Motor neuron (in vitro differentiated cells): ENCODE measurements around the gene SYNJ2BP. TPM values are rescaled to one million over a fixed set of nuclear protein-coding genes. Genes with fewer than 3 reads are reported as not detected.
A peak's percentile ranks its signal among the peaks of the same experiment; 100 is the strongest.
"Not testable (repeated sequence)": the region's sequence is repeated elsewhere in the genome, so short reads cannot be mapped to it uniquely, and the experiment has no call there.

Source experiments
- ATAC-seq, 8 experiments: fragments of 200-7000 bp; cut with Tn5 transposase; replicated peaks in 6 of 8; 2 replicates each; pipeline ENCODE4 v1.8.0; 2021; ENCODE audit warnings: mild to moderate bottlenecking in 8 of 8, moderate library complexity in 8 of 8
- H3K27ac ChIP-seq, 2 donors: fragments of 250-450 bp; sonication (Bioruptor Pico); 2 replicates each; pipeline ENCODE4 v1.9.0; 2021; ENCODE audit warnings: antibody characterized with exemption in 2 of 2, mild to moderate bottlenecking in 2 of 2, moderate library complexity in 1 of 2
- H3K4me1 ChIP-seq, 2 donors: fragments of 250-450 bp; sonication (Bioruptor Pico); replicated peaks in 1 of 2; 2 replicates each; pipeline ENCODE4 v1.6.1; 2021; ENCODE audit warnings: antibody characterized with exemption in 2 of 2, mild to moderate bottlenecking in 2 of 2, moderate library complexity in 1 of 2
- H3K4me3 ChIP-seq, 5 donors: fragments of 250-450 bp; sonication (Bioruptor Pico); 2 replicates each; pipeline ENCODE4 v1.9.0; 2021; ENCODE audit warnings: antibody characterized with exemption in 5 of 5, mild to moderate bottlenecking in 5 of 5, moderate library complexity in 4 of 5
- WGBS, 10 experiments: fragments of 450-650 bp; shearing (Covaris generic); methylation state at CpG; one replicate each; pipeline ENCODE4 v1.0.0; 2022; 5-methylcytosine and 5-hydroxymethylcytosine counted together
- in situ Hi-C, 9 experiments: fragments of 400-800 bp; cut with MboI; loops; one replicate each; pipeline ENCODE4 v1.15.0; 2021; ENCODE audit warnings: low sequenced_read_pairs in 9 of 9, low pct_unique_long_range_greater_than_20kb in 2 of 9; ENCODE audit not compliant: unreplicated experiment in 9 of 9
- total RNA-seq, 8 experiments: library from RNA; unstranded; fragments of 300-600 nt; gene quantifications; 2 replicates each; pipeline versions ENCODE4 v1.2.3 to v1.2.4, GENCODE V29; 2022

The SYNJ2BP gene
- total RNA-seq, 8 experiments from 2014 or later: 14.2 to 27.2 (median 19.8) TPM

DNA sequence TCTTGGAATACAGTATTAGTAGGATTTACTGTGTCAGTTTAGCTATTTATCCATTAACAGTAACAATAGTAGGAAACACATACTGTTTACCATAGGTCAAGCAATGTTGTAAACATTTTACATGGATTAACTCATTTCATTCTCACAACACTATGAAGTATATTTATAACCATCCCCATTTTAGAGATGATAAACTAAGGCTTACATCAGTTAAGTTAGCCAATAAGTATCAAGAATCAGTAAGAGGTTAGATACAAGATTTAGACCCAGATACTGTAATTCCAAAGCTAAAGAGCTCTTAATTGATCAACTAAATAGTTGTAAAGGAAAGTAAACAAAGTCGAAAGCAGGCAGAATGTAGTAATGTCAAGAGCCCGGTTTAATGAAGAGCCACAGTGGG is 1.1 kb downstream of the SYNJ2BP start:
- in situ Hi-C loops: no loop called here
- no peak for ATAC-seq
- whole genome bisulfite sequencing, 10 experiments: 0 to 60% (median 24%) methylated on average over 2 of the region's 2 CpGs; no CpG with 5 or more reads in 1 of the 10 experiments

GRCh38 chr14:70407621-70408020 is 9.3 kb downstream of the SYNJ2BP start:
- no peak for ATAC-seq
- 87 to 100% (median 97%) methylated on average over 1 to 4 of the region's 4 CpGs; no CpG with 5 or more reads in 1 of the 10 experiments for WGBS, 10 experiments
- in situ Hi-C loops: no loop called here
- no peaks in the 10 kb centered on the region for H3K4me1 ChIP-seq
- no peak overlapping the region for H3K4me3 ChIP-seq
- no peak overlapping the region for H3K27ac ChIP-seq

More for the DNA sequence above, 1.1 kb downstream of the SYNJ2BP start:
- H3K4me3 ChIP-seq: peak overlapping the region; percentile 60 to 95 (median 86)
- peaks cover 2 to 8% of the 10 kb centered on the region in 2 donors for H3K4me1 ChIP-seq
- H3K27ac ChIP-seq: no peak overlapping the region

DNA sequence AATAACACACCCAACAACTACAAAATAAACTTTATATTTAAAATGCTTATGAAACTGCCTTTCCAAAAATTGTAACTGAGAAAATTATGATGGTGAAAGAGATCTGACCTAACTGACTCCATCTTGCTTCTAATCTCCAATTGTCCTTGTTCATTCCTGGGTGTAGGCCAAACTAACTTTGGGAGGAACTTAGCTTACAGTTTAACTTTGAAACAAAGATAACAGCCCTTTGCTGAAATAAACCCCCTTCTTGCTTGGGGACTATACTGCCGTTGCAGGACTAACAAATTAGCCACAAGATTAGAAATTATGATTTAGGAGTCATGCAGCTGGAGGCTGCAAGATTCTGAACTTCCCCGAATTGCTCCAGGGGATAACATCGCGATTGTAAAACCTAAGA is 10.7 kb downstream of the SYNJ2BP start:
- ATAC-seq, H3K4me3 ChIP-seq, H3K27ac ChIP-seq, in situ Hi-C loops, H3K4me1 ChIP-seq: not testable (repeated sequence)
- WGBS, 10 experiments: 25 to 100% (median 80%) methylated on average over 1 to 4 of the region's 4 CpGs; no CpG with 5 or more reads in 3 of the 10 experiments

DNA sequence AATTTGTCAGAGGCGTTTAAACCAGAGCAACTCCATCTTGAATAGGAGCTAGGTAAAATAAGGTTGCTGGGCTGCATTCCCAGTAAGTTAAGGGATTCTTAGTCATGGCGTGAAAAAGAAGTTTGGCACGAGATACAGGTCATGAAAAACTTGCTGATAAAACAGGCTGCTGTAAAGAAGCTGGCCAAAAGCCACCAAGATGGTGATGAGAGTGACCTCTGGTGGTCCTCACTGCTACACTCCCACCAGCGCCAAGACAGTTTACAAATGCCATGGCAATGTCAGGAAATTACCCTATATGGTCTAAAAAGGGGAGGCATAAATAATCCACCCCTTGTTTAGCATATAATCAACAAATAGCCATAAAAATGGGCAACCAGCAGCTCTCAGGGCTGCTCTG is 13.6 kb downstream of the SYNJ2BP start:
- H3K27ac ChIP-seq, H3K4me3 ChIP-seq, in situ Hi-C loops, H3K4me1 ChIP-seq: not testable (repeated sequence)
- WGBS, 10 experiments: 63 to 100% (median 80%) methylated on average over 1 to 4 of the region's 4 CpGs; no CpG with 5 or more reads in 1 of the 10 experiments
- ATAC-seq: peak in 2 of 8 experiments; percentile 49 to 54

DNA sequence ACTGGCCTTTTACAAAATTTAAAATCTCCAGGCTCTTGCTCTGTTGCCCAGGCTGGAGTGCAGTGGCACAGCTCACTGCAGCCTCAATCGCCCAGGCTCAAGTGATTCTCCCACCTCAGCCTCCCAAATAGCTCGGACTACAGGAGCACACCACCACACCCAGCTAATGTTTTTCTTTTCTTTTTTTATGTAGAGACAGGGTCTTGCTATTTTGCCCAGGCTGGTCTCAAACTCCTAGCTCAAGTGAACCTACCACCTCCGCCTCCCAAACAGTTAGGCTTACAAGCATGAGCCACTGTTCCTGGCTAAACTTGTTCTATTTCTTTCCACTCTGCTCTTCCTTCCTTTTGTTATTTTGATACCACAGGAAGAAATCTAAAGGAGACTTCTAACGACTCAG is 15.2 kb downstream of the SYNJ2BP start:
- no peak for ATAC-seq
- in situ Hi-C loops: no loop called here
- Histone ChIP-seq H3K4me3 (no peak overlapping the region), H3K27ac (no peak overlapping the region), H3K4me1 (no peaks in the 10 kb centered on the region)
- 79 to 100% (median 95%) methylated on average over 1 to 4 of the region's 4 CpGs; no CpG with 5 or more reads in 1 of the 10 experiments for WGBS, 10 experiments

GRCh38 chr14:70398706-70399431 is 18.0 kb downstream of the SYNJ2BP start:
- H3K27ac ChIP-seq: no peak overlapping the region
- ATAC-seq: no peak
- in situ Hi-C loops: loop anchor here in 1 of 9 experiments (25.0 kb wide), 1 partner anchor 163 kb away; no protein-coding TSS in a partner anchor
- no peaks in the 10 kb centered on the region for H3K4me1 ChIP-seq
- 97% methylated on average over 10 of the region's 23 CpGs; no CpG with 5 or more reads in 9 of the 10 experiments for WGBS, 10 experiments
- no peak overlapping the region for H3K4me3 ChIP-seq

GRCh38 chr14:70398280-70398679 is 18.6 kb downstream of the SYNJ2BP start:
- no peaks in the 10 kb centered on the region for H3K4me1 ChIP-seq
- H3K27ac ChIP-seq: no peak overlapping the region
- H3K4me3 ChIP-seq: no peak overlapping the region
- in situ Hi-C loops: loop anchor here in 1 of 9 experiments (25.0 kb wide), 1 partner anchor 164 kb away; no protein-coding TSS in a partner anchor
- WGBS, 10 experiments: 100% methylated on average over 1 of the region's 2 CpGs; no CpG with 5 or more reads in 6 of the 10 experiments
- no peak for ATAC-seq

GRCh38 chr14:70397746-70398145 is 19.1 kb downstream of the SYNJ2BP start:
- no peak overlapping the region for H3K27ac ChIP-seq
- no peaks in the 10 kb centered on the region for H3K4me1 ChIP-seq
- no peak for ATAC-seq
- H3K4me3 ChIP-seq: no peak overlapping the region
- 83 to 100% (median 95%) methylated on average over 1 to 2 of the region's 2 CpGs; no CpG with 5 or more reads in 6 of the 10 experiments for WGBS, 10 experiments
- in situ Hi-C loops: loop anchor here in 1 of 9 experiments (25.0 kb wide), 1 partner anchor 165 kb away; no protein-coding TSS in a partner anchor

DNA sequence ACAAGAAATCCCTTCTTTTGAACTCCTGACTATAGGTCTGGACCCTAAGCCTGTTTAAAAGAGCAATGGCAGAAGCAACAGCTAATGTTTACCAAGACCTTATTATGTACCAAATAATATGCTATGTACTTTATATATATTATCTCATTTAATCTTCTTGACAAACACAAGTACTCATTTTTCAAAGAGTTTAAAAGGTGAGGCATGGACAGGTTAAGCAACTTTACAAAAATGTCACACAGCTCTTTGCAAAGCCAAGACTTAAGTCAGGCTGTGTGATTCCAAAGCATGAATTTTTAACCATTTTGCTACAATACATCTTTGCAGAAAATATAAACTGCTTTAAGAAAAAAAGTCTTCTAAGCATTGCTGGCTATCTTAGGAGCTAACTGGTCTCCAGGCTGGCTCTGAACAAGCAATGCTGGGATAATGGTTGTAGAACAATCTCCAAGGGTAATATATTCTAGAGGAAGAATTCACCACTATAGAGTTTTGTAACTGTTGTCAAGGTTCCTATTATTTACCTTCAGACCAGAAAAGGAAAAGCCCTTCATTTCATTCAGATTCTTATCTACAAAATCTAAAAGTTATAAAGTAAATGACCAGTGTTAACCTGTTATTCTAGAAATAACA is 22.1 kb downstream of the SYNJ2BP start:
- Histone ChIP-seq H3K4me3 (no peak overlapping the region), H3K27ac (no peak overlapping the region), H3K4me1 (no peaks in the 10 kb centered on the region)
- ATAC-seq: peak in 1 of 8 experiments; percentile 93
- in situ Hi-C loops: loop anchor here in 1 of 9 experiments (25.0 kb wide), 1 partner anchor 168 kb away; no protein-coding TSS in a partner anchor

DNA sequence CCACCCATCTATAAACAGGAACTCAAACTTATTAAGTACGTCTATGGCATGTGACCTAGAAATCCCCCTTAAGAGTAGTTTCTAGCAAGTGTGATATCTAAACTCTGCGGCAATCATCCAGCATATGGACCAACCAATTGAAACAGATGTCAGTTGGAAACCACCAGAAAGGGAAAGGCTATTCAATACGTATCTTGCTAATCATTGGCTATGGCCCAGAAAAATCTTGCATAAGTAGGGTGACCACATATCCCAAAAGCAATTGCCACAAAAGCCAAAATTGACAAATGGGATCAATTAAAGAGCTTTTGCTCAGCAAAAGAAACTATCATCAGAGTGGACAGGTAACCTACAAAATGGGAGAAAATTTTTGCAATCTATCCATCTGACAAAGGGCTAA is 24.2 kb downstream of the SYNJ2BP start:
- Histone ChIP-seq H3K4me3 (no peak overlapping the region), H3K4me1 (no peaks in the 10 kb centered on the region), H3K27ac (no peak overlapping the region)
- in situ Hi-C loops: loop anchor here in 1 of 9 experiments (25.0 kb wide), 1 partner anchor 170 kb away; no protein-coding TSS in a partner anchor
- WGBS, 10 experiments: 33 to 100% (median 65%) methylated on average over 1 to 3 of the region's 3 CpGs; no CpG with 5 or more reads in 2 of the 10 experiments
- no peak for ATAC-seq

GRCh38 chr14:70391493-70392391 is 25.1 kb downstream of the SYNJ2BP start:
- WGBS, 10 experiments: 66 to 100% (median 85%) methylated on average over 1 to 6 of the region's 6 CpGs
- no peaks in the 10 kb centered on the region for H3K4me1 ChIP-seq
- no peak overlapping the region for H3K4me3 ChIP-seq
- in situ Hi-C loops: loop anchor here in 1 of 9 experiments (25.0 kb wide), 1 partner anchor 171 kb away; no protein-coding TSS in a partner anchor
- H3K27ac ChIP-seq: no peak overlapping the region
- peak in 1 of 8 experiments; percentile 34 for ATAC-seq

DNA sequence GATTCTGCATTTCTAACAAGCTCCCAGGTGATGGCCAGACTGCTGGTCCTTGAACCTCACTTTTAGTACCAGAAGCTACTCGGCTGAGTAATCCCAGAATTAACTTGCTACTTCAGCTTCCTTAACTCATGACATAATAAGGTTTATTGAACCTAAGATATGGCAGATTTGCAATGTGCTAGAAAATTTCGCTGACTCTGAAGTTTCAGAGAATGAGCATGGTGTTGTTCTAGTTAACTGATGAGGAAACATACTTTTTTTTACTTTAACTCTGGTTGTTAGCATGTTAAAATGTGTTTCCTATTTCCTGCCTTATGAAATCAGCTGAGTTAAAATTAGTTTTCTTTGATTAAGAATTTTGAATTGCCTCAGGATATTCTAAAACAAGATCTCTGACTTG is 34.4 kb downstream of the SYNJ2BP start:
- in situ Hi-C loops: loop anchor here in 1 of 9 experiments (25.0 kb wide), 1 partner anchor 180 kb away; no protein-coding TSS in a partner anchor
- 33 to 100% (median 92%) methylated on average over 1 to 2 of the region's 2 CpGs; no CpG with 5 or more reads in 1 of the 10 experiments for WGBS, 10 experiments
- no peaks in the 10 kb centered on the region for H3K4me1 ChIP-seq
- H3K27ac ChIP-seq: no peak overlapping the region
- no peak overlapping the region for H3K4me3 ChIP-seq
- ATAC-seq: no peak
